Iris pigment epithelial cell (primary cell): ENCODE measurements around the gene INO80.
"Not testable (repeated sequence)": the region's sequence is repeated elsewhere in the genome, so short reads cannot be mapped to it uniquely, and the experiment has no call there.

Source experiments
- DNase-seq: peaks from one replicate; pipeline ENCODE4 v3.0.0-alpha.2; 2011; ENCODE audit warnings: low read depth

Gene INO80

GRCh38 chr15:41121951-41122350, 5.9 kb upstream of the INO80 start:
- no peak for DNase-seq

GRCh38 chr15:41116962-41117252, 827 bp upstream of the INO80 start:
- DNase-seq, result no peak

DNA sequence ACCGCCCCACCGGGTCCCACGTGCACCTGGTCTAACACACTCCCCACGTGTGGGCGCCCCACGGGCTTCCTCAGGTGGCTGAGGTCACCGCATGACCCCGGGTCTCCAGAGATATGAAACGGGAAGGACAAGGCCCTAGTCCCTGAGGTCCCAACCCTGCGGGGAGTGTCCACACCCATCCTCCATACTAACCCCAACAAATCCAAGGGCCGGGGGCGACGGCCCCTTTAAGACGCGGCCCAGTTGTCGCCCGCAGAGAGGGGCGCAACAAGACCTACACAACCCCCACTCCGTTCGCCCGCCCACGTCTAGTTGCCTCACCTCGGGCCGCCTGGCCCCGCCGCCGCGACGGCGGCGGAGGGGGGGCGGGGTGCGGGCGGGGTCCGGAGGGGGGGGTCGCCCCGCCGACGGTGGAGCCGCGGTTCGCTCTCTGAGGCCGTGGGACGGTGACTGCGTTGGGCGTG, 396 bp downstream of the INO80 start:
- DNase-seq, result peak; percentile 44

GRCh38 chr15:41115161-41115651, 874 bp downstream of the INO80 start:
- peak; percentile 46 for DNase-seq

- no peak for DNase-seq
These were observed 9.1 kb downstream of the INO80 start for GRCh38 chr15:41106947-41107346.

GRCh38 chr15:41105348-41106334, 10.4 kb downstream of the INO80 start:
- no peak for DNase-seq

DNA sequence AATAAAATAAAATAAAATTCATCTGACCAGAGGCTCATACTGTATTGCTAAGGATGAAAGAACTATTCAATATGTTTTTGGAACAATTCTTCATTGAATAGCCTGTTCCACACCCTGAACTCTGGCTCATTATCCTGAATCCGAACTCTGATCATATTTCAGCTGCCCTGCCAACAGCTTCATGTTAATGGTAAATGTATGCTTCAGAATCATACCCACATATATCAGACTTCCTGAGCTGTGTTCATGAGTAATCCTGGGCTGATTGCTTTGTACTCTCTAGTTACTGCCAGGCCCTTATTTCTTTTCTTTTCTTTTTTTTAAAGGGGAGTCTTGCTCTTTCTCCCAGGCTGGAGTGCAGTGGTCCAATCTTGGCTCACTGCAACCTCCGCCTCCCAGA, 11.8 kb downstream of the INO80 start:
- DNase-seq, result peak; percentile 82

GRCh38 chr15:41102854-41103253, 13.2 kb downstream of the INO80 start:
- DNase-seq, result no peak

DNA sequence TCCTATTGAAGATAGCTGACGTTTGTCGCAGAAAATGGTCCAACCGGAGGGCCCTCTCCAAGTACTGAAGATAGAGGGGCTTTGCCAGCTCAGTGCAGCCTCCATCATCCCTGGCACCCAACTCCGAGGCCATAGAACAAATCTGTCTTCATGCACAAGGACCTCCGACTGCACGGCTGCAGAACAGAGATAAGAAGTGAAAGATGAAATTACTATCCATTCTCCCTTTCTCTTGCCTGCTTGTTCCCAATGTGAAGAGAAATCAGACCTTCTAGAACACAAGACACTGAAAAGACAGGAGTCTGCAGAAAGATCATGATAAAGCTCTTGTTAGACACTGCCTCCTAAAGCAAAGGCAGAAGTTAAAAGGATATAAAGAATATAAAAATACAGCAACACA, 19.9 kb downstream of the INO80 start:
- no peak for DNase-seq

GRCh38 chr15:41085029-41085428, 31.1 kb downstream of the INO80 start:
- DNase-seq, result no peak

GRCh38 chr15:41080144-41080543, 35.9 kb downstream of the INO80 start:
- DNase-seq, result no peak

- DNase-seq, result no peak
These were observed 36.4 kb downstream of the INO80 start for GRCh38 chr15:41079717-41080116.

- DNase-seq, result not testable (repeated sequence)
These were observed 37.2 kb downstream of the INO80 start for GRCh38 chr15:41078879-41079278.

DNA sequence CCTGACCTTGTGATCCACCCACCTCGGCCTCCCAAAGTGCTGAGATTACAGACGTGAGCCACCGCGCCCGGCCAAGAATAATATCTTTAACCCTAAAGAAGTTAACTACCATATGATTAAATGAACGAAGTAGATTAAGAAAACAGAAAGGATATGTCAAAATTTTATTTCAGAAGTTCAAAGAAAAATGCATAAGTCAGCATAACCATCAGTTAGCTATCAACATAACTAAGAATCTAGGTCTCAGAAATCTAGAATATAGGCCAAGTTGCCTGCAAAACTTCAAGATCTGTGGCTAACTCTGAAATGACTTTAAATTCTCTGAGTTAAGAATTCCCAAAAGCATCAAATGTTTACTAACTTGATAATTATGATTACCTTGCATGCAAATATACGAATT, 38.0 kb downstream of the INO80 start:
- no peak for DNase-seq

GRCh38 chr15:41073028-41073427, 43.1 kb downstream of the INO80 start:
- DNase-seq, result no peak

DNA sequence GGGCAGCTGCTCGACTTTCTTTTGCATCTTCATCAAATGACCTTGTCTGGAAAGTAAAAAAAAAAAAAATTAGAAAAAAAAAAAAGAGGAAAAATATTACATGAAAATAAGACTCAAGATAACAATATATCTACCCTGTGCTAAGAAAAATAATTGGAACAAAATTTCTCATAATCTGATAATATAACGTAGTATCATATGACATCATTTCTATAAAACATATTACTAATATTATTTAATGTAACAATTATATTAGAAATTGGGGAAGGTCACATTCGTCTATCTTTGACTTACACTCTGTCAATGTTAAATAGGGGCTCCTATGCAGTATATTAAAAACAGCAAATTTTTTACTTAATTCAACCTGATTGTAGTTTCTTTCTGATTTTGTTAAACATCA, 44.1 kb downstream of the INO80 start:
- no peak for DNase-seq

DNA sequence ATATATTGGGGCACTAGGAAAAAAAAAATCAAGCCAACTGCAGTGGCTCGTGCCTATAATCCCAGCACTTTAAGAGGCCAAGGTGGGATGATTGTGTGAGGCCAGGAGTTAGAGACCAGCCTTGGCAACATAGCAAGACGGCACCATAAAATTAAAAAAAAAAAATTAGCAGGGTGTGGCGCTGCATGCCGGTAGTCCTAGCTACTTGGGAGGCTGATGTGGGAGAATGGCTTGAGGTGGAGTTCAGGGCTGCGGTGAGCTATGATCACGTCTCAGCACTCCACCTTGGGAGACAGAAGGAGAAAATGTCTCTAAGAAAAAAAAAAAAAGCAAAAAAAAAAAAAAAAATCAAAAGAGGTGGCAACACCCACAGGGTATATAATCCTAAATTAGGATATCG, 49.6 kb downstream of the INO80 start:
- DNase-seq, result no peak

- no peak for DNase-seq
These were observed 54.4 kb downstream of the INO80 start for GRCh38 chr15:41061667-41062066.

DNA sequence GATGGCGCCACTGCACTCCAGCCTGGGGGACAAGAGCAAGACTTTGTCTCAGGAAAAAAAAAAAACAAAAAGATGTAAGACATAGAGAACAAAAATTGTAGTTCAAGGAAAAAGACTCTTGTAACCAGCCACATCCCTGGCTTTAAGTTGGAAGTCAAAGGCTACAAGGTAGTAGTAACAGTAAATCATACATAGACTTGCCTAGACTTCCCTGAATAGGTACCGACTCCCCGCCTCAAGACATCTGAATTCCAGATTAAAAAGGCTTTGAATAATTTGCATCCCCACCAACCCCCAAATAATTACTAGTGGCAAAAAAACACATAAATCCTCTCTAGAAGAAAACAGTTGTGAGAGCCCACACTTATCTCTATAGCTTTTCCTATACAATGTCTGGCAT, 55.6 kb downstream of the INO80 start:
- DNase-seq, result no peak

DNA sequence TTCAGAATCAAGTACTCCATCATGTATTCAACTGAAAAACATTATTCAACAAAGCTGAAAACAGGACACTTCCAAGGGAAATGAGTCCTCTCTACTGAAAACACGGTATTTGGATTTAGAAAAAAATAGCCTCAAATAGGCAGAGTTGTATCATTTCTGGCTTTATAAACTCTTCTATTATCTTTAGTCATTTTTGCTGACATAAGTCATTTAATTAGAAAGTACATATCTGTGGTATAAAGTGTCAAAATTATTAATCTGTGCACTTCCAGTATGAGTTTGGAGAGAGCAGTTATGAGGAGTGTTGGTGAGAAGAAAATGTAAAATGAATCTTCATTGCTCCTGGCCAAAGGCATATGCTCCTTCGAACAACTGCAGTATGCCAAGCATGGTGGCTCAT, 59.3 kb downstream of the INO80 start:
- DNase-seq, result no peak

DNA sequence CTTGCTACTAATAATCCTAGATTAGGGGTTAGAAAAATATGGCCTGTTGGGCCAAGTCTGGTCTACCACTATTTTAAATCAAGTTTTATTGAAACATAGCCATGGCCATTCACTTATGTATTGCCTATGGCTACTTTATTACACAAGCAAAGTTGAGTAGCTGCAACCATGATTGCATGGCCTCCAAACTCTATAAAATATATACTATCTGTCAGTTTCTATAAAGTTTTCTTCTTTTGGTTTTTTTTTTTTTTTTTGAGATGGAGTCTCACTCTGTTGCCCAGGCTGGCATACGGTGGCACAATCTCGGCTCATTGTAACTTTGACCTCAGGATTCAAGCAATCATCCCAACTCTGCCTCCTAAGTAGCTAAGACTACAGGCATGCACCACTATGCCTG, 60.4 kb downstream of the INO80 start:
- no peak for DNase-seq

DNA sequence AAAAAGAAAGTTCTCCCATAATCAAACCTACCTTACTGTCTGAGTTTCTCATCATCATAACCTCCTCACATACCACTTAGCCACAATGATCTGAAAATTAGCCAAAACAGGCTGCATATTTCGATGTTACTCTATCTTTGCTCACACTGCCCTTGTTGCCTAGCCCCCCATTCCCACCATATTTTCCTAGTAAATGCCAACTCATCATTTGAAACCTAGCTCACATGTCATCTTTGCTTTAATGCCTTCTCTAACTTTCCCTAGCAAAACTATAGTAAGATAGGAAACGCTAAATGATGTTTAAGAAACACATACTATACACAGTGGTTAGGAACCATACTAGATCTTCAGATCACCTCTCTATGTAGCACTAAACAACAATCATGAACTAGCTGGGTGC, 64.9 kb downstream of the INO80 start:
- DNase-seq, result no peak

DNA sequence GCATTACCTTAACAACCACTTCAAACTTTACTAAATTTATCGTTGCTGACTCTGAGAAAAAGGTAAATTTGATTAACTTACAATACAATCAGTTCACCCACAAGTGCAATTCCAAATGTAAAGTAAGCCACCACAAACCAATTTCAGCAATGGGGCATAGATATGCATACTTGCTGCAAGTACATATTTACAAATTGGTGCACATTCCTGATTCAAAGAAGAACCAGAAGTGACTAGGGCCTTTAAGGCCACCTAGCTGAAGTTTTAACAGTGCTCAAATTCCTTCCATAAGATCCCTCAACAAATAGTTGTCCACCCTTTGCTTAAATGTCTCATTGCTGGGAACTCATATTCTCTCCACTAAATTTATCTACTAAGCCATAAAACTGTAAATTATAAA, 67.2 kb downstream of the INO80 start:
- no peak for DNase-seq

DNA sequence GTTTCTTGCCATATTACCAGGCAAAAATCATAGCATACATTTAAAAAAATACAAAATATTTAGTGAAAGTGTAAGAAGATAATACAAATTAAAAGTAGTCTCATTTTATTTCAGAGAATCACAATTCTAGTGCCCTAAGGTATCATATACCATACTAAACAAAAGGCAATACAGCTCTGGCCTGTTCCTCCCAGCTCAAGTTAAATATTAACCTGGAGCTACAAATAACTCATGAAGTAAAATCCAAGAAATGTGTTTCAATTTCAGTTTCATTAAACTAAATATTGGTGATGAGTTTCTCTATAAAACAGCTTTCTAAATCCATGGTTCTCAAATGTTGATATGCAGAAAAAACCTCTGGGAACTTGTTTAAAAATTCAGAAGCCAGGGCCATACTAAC, 67.7 kb downstream of the INO80 start:
- DNase-seq, result no peak
